Muscle of arm (tissue), 12 donors: Measurements from ENCODE around the gene CXorf49. TPM values are rescaled to one million over a fixed set of nuclear protein-coding genes. Genes with fewer than 3 reads are reported as not detected.
"Not testable (repeated sequence)": the region's sequence is repeated elsewhere in the genome, so short reads cannot be mapped to it uniquely, and the experiment has no call there.

Experiments used
- DNase-seq: peaks from one replicate; pipeline ENCODE4 v3.0.0-alpha.2; 2013
- polyA plus RNA-seq, 12 donors: library from polyadenylated mRNA; unstranded; fragments of 120-200 nt; gene quantifications; one replicate each; pipeline ENCODE4 v1.2.1, GENCODE V29; 2013; ENCODE audit not compliant: insufficient read length in 12 of 12

The CXorf49 gene
- polyA plus RNA-seq, 12 donors = not detected

DNA sequence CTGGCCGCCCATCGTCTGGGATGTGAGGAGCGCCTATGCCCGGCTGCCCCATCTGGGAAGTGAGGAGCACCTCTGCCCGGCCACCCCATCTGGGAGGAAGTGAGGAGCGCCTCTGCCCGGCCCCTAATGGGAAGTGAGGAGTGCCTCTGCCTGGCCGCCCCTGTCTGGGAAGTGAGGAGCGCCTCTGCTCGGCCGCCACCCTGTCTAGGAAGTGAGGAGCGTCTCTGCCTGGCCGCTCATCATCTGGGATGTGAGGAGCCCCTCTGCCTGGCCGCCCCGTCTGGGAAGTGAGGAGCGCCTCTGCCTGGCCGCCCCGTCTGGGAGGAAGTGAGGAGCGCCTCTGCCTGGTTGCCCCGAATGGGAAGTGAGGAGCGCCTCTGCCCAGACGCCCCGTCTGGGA is 42.4 kb downstream of the CXorf49 start:
- DNase-seq = not testable (repeated sequence)

DNA sequence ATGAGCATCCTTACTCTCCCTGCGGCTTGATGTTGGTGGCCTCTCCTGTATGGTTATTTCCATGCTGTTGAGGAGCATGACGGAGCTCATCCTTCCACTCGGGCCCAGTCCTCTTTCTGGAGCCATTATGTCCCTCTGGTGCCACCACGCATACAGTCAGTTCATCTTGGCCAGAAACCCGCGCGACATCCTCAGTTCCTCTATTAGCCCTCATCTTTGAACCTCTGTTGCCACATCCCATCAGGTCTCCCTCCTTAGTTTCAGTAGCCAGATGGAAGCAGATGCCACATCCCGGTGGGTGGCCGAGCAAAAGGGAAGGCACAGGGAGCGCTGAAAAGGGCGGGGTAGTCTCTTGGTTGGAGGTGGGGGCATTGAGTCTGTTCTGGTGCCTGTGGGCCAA is 46.1 kb downstream of the CXorf49 start:
- DNase-seq = no peak

- no peak for DNase-seq
These were observed 46.9 kb downstream of the CXorf49 start for GRCh38 chrX:71671043-71671780.

DNA sequence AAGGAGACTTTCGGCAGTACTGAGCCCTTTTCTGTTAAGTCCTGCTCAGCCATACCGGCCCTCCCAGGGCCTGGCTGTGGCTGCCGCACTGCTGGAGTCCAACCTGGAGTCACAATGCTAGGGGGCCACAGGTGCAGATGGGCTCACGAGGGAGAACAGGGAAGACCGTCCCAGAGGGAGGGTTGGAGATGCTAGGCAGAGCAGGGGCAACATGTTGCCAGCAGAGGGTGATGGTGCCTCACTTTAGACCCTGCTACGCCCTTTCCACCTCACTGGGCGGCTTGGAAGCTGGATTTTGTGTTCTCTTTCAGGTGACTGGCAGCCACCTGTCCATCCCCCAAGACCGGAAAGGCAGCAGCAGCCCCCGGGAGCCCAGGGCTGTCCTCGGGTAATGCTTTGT is 48.1 kb downstream of the CXorf49 start:
- DNase-seq = not testable (repeated sequence)

DNA sequence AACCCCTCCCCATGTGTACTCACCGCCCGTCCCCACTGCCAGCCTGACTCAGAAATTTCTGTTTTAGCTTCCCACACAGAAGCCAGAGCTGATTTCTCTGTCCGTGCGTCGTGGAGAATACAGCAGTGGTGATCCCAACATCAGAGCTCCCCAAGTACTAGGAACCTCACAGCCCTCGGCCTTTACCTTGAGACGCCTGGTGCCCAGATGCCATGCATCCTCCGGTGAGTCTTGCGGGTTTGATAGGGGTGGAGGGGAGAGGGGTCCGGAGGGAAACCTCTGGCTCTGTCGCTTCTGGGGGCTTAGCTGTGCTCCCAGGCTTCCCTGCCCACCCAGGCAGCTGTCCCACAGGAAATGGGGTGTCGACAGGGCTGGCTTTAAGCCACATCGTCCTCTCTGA is 48.6 kb downstream of the CXorf49 start:
- no peak for DNase-seq

GRCh38 chrX:71668248-71668595 is 49.9 kb downstream of the CXorf49 start:
- no peak for DNase-seq

GRCh38 chrX:71667328-71668247 is 50.5 kb downstream of the CXorf49 start, which contains the start of gene LOC101059915:
Gene LOC101059915 (plus strand): TSS chrX:71667546.
- DNase-seq = no peak

DNA sequence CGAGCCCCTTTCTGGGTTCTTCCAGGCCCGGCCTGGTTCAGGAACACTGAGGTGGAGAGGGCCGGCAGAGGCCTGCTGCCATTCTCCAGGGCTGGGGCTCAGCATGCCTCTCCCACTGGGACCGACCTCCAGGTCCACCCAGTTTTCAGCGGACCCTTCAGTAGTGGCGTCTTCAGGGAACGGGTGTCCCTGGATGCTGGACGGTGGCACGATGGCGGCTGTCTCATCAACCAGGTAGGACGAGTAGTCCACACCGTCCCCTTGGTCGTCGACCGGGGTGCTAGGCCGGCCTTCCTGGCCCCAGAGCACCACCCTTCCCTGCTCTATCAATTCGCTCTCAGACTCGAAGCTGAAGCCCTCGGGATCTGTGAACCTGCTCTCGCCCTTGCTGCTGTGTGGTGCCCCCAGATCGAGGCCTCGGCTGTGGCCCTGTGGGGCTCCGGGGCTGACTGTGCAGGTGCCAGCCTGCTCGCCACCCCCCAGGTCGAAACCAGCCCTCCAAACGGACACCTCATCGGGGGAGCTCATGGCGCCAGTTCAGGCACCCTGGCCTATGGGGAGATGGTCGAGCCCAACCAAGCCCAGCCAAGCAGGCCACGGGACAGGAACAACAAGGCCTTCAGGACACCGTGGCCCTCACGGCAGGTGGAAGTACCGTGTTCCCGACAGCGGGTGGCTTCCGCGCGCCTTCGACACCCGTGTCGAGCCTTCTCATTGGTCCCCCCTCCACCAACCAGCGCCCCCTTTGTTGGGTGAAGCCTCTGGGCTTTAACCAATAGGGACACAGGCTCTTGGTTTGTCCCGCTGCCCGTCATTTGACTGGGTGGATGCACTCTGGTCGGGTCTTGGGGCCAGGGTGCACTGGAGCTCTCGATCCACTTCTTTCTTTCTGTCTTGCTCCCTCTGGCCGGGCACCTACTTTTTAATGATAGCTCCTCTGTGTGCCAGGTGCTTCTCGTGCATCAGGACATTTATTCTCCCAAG is 51.6 kb downstream of the CXorf49 start:
- no peak for DNase-seq

GRCh38 chrX:71665747-71666146 is 52.3 kb downstream of the CXorf49 start:
- DNase-seq = no peak

DNA sequence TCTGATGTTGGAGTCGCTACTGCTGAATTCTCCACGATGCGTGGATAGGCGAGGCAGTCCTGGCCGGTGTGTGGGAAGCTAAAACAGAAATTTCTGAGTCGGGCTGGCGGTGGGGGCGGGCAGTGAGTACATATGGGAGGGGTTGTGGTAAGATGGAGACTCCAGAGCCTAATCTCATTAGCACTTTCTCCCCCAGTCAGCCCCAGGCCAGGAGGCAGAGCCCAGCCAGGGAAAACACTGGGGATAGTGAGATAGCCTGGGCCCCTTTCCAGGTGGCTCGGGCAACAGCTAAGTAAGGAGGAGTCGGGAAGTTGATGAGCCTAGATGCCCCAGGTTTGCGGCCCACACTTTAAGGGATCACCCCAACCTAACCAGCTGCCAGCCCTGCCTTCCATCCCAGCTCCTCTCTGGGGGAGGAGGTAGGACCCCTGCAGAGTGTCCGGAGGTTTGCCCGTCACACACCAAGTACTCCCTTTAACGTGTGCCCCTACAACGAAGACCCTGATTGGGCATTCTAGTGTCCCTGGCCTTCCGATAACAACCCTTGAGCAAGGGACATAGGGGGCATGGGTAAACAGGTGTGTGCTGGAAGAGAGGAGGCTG is 53.1 kb downstream of the CXorf49 start:
- DNase-seq = no peak

Other genes starting within 250 kb of the CXorf49 start
- gene OGT, start 185.2 kb downstream of the CXorf49 start, polyA plus RNA-seq = 100 to 1,000 TPM in 8 of 12 donors, 10 to 100 TPM in 3, not detected in 1; 81.4 to 226 (median 133) TPM
- gene GCNA, start 139.8 kb downstream of the CXorf49 start, polyA plus RNA-seq = 1 to 10 TPM in 10 of 12 donors, not detected in 2; 1.5 to 3.8 (median 2.2) TPM
- under 1 TPM in 6 of 12 donors, not detected in 6; 0.10 to 0.74 (median 0.15) TPM for gene CXCR3, start 99.8 kb downstream of the CXorf49 start, polyA plus RNA-seq
- not detected for gene CXorf49B, start 45.1 kb upstream of the CXorf49 start, polyA plus RNA-seq
- 10 to 100 TPM in 3 of 12 donors, 1 to 10 TPM in 8, not detected in 1; 7.5 to 33.2 (median 9.5) TPM for gene NHSL2, start 192.6 kb upstream of the CXorf49 start, polyA plus RNA-seq